GM18909 (cell line): Measurements from ENCODE around the gene ZFP36L1.

Experiments
- ATAC-seq: cut with Tn5 transposase; IDR thresholded peaks from one replicate; pipeline ENCODE4 v1.9.1; 2021; ENCODE audit warnings: mild to moderate bottlenecking; ENCODE audit not compliant: unreplicated experiment, poor library complexity

Gene ZFP36L1, protein sequence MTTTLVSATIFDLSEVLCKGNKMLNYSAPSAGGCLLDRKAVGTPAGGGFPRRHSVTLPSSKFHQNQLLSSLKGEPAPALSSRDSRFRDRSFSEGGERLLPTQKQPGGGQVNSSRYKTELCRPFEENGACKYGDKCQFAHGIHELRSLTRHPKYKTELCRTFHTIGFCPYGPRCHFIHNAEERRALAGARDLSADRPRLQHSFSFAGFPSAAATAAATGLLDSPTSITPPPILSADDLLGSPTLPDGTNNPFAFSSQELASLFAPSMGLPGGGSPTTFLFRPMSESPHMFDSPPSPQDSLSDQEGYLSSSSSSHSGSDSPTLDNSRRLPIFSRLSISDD

DNA sequence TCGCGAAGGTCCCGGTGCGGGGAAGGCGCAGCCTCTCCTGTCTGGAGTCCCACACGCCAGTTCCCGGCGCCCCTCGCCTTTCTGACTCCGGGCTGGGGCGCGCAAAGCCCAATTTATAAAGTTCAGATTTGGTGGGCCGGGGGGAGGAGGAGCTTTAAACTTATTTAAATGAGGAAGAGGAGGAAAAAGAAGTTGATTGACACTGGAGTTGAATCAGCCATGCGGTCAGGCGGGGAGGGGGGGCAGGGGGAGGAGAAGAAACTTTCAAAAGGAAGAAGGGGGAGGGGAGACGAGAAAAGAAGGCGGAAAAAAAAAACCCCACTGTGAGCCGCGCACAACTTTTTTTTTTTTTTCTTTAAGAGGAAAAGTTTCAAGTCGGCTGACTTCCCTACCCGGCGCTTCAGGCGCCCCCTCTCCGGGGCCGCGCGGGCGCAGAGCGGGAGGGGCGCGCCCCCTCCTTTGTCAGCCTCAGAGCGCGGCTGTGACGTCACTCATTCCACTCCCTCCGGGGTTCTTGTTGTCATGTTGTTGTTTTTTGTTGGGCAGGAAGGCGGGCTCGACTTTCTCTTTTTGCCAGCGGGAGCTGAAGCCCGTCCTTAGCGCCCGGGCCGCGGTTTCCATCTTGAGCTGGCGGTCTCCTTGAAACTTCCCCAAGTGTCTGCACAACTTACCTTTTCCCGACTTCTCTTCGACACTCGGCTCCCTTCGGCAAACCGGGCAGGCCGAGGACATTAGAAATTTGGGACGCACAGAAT is at the start of gene ZFP36L1:
TSS of gene ZFP36L1 (minus strand) at position 89 of the 755 bp plus-strand sequence. CDS start 129 bp downstream, outside the sequence.
- ATAC-seq: peak; percentile 38

DNA sequence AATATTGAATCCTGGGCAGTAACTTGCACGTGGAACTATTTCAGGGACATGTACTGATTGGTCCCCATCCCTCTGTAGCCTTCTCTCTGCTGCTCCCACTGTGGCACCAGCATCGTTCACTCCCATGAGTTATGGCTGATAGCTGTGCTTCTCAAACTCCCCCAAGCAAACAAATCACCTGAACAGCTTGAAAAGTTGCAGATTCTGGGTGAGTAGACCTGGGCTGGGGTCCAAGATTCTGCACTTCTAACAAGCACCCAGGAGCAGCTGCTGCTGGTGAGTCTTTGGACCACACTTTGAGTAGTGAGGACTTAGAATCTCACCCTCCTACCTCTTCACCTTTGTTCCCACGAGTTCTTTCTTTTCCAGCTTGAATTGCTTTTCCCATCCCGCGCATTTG is 49.4 kb upstream of the ZFP36L1 start:
- ATAC-seq: no peak

DNA sequence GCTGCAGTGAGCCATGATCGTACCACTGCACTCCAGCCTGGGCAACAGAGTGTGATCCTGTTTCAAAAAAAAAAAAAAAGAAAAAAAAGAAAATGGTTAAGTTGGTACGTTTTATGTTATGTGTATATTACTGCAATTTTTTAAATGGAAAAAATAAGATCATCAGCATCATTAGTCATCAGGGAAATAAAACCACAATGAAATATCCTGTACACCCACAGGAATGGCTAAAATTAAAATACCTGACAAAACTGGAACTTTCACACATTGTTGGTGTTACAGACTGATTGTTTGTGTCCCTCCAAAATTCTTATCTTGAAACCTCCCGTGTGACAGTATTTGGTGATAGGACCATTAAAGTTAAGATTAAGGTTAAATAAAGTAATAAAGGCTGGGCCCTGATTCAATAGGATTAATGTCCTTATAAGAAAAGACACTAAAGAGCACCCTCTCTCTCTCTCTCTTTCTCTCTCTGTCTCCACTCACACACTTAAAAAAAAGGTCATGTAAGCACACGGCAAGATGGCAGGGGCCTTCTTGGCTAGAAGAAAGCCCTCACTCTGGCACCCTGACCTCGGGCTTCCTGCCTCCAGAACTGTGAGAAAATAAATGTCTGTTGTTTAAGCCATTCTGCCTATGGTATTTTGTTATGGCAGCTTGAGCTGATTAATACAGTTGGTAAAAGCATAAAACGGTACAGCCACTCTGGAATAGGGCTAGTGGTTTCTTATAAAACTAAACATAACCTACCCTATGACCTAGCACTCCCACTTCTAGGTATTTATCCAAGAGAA is 48.3 kb upstream of the ZFP36L1 start:
- ATAC-seq: no peak

DNA sequence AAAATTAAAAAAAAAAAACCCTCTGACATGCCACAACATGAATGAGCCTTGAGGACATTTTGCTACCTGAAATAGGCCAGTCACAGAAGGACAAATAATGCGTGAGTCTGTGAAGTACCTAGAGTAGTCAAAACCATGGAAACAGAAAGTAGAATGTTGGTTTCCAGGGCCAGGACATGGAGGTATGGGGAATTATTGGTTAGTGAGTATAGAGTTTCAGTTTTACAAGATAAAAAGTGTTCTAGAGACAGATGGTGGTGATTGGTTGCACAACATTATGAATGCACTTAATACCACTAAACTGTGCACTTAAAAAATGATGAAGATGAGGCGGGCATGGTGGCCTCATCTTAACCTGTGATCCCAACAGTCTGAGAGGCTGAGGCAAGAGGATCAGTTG is 47.6 kb upstream of the ZFP36L1 start:
- peak; percentile 50 for ATAC-seq

DNA sequence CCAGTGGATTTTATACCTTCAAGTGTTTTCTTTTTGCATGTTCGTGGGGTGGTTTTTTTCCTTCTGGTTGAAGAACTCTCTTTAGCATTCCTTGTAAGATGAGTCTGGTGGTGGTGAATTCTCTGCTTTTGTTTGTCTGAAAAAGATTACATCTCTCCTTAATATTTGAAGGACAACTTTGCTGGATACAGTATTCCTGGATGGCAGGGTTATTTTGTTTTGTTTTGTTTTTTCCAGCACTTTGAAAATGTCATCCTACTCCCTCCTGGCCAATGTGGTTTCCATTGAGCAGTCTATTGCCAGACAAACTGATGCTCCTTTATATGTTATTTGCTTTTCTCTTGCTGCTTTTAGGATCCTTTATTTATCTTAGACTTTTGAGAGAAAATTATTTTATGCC is 43.2 kb upstream of the ZFP36L1 start:
- ATAC-seq: no peak

DNA sequence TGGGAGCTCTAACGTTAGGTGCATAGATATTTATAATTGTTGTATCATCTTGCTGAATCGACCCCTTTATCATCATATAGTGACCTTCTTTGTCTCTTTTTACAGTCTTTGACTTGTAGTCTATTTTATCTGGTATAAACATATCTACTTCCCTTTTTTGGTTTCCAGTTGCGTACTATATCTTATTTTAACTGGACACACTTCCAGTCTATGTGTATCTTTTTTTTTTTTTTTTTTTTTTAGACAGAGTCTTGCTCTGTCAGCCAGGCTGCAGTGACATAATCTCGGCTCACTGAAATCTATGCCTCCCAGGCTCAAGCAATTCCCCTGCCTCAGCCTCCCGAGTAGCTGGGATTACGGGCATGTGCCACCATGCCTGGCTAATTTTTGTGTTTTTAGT is 41.9 kb upstream of the ZFP36L1 start:
- no peak for ATAC-seq

DNA sequence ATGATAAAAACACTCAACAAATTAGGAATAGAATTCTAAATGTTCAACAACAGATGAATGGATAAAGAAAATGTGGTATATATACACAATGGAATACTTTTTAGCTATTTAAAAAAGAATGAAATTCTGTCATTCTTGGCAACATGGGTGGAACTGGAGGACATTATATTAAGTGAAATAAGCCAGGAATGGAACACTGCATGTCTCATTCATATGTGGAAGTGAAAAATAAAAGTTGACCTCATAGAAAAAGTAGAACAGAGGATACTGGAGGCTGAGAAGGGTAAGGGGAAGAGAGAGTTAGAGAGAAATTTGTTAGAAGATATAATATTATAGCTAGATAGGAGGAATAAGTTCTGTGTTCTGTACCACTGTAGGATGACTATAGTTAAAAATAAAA is 35.8 kb upstream of the ZFP36L1 start:
- ATAC-seq: no peak

DNA sequence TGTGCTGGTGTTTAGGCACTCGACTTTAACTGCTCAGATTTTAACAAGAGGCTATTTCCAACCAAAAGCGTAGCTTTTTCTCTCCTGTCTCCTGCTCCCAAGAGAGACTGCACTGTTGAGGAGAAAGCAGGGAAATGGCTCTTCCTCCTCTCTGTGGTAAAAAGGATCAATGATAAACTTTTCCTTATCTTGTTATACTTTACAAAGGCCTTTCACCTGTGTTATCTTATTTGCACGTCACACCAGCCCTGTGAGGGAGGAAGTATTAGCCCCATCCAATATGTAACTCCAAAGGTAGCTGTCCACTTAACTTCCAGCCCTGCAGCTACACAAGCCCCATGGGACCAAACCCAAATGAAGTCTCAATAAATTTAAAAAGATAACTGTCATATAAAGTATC is 32.9 kb upstream of the ZFP36L1 start:
- ATAC-seq: no peak

DNA sequence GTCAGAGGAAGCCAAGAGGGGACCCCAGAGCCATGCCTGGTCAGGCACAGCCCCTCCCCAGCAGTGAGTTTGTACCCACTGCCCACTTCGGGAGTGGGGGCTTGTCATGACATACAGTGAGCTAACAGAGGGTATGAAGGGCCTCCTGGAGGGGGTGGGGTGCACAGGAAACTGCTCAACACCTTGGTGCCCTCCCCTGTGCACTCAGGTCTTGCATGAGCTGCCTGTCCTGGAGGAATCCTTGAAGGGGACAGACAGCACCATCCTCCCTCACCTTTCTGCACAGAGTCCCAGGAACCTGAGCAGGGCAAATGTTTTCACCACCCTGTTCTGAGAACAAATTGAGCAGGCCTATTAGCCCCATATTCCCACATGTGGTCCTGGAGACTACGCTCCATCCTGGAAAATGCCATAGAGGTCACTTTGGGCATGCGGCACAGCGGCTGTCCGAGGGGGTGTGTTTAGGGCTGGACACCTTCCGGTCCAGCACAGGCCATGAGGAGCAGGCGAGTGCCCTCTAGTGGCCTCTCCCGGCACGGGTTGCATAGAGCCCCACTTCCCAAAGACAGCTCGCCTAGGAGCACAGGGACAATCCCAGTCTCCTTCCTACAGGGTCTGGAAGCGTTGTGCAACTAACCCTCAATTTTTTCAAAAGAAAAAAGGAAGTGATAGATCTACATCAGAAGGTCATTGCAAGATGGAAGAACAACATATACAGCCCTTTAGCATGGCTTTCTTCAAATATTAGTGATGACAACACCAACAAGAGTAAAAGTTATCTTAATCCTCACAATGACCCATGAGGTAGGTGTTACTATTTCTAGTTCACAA is 31.9 kb upstream of the ZFP36L1 start:
- no peak for ATAC-seq

DNA sequence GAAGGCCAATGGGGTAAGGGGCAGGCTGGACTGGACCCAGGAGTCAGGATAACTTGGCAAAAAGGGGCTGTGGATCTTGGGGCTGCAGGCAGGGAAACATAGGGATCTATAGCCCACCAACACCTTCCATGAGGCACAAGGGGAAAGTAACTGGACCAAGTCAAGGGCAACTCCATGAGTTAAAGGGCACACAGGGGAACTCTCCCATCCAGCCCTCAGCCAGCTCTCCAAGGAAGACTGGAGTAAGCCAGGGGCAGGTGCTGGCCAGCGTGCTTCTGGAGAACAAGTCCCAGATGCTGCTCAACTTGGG is 31.3 kb upstream of the ZFP36L1 start:
- no peak for ATAC-seq

DNA sequence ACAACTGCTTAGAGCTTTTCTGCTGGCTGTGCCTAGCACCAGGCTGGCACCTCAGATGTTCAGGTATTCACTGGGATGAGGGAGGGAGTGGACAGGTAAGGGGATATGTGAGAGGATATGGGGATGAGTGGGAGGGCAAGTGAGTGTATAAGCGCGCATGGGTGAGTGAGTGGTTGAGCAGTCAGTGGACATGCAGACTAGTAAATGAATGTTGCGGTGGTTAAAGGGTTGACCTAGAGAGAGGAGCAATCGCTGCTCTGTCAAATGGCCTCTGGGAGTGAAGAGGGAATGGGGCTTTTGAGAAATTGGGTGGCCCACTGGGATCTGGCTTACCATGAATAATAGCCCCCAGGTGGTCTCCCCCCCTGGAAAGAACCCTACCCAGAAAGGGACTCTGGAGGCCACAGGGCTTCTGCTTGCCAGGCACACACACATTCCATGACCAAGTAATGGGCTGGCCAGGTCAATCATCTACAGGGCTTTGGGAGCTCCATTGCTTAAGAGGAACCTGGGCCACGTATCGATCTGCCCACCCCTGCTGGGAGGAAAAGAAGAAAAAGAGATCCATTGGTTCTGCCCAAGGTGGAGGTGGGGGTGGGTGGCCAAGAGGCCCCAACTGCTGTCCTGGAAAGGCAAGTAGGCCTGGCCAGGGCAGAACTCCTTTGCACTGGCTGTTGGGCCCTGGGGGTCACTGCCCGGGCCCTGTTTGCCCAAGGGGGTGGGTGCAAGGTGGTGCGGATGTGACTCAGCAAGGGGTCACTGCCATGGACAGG is 30.8 kb upstream of the ZFP36L1 start:
- no peak for ATAC-seq

DNA sequence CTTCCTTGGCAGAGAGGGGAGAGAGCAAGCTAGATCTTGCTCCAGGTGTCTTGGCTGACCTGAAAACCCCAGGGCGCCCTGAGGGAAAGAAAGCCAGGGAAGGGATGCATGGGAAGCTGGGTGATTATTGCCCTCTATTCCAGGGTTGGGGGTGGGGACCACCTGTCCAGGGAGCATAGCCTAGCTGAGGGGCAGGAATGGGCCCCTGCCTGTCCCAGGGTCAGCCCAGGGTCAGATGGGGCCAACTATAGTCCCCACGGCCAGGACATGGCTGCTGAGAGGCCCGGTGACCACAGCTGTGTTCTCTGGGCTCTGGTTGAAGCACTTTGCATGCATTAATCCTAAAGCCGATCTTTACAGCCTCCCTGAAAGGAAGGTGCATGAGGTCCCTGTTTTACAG is 30.1 kb upstream of the ZFP36L1 start:
- ATAC-seq: no peak

DNA sequence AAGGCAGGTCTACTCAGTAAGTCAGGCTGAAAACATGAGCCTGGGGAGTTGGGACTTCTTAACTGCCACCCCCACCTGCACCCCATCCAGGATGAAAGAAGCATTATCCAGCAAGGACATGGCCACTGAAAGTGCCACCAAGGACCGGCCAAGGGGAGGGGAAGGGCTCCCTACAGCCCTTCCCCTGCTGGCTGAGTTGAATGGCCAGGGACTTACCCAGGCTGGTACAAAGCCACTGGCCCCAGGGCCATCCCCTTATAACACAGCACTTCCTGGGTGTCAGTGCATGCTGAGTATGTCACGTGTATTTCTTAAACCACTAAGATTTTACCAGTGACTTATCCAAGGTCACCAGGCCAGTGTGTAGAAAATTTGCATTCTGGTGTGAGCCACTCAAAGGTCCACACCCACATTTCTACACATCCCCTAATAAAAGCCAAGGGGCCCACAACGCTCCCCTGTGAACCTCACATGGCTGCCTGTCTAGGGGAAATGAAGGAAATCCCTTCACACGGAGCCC is 29.3 kb upstream of the ZFP36L1 start:
- peak; percentile 73 for ATAC-seq

DNA sequence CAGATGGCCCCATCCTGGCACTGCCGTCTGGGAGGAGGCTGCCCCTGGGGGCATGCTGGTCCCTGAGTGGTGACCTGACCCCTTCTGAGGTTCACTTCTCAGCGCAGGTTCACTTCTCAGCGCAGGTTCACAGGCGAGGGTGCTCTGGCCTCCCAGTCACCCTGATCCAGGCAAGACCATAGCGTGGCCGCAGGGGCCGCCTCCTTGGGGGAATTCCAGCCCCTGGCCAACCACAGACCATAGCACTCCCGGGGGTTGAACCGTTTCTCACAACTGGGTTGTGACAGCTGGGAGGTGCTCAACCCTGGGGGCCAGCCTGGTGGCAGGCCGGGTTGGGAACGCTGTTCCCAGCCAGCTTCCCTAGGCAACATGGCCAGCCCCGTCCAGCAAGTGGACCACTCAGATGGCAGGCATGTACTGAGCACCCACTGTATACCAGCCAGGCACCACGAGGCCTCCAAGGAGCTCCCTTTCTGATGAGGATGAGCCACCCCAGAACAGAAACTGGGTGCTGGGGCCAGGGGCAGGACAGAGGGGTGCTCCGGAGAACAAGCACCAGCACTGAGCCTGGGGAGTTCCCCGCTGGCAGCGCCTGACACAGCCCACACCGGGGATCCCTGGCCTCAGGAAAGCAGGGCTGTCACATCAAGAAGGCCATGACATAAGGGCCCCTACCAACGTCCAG is 28.3 kb upstream of the ZFP36L1 start:
- no peak for ATAC-seq

DNA sequence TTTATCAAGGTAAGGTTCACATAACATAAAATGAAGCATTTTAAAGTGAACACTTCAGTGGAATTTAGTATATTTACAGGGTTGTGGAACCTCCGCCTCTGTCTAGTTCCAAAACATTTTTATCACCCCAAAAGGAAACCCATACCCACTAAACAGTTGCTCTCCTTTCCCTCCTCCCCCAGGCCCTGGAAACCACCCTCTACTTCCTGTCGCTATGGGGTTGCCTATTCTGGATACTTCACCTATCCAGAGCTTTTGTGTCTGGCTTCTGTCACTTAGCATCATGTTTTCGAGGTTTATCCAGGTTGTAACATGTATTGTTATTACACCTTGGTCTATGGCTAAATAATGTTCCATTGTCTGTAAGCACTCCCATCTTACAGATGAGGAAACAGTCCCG is 27.7 kb upstream of the ZFP36L1 start:
- no peak for ATAC-seq

DNA sequence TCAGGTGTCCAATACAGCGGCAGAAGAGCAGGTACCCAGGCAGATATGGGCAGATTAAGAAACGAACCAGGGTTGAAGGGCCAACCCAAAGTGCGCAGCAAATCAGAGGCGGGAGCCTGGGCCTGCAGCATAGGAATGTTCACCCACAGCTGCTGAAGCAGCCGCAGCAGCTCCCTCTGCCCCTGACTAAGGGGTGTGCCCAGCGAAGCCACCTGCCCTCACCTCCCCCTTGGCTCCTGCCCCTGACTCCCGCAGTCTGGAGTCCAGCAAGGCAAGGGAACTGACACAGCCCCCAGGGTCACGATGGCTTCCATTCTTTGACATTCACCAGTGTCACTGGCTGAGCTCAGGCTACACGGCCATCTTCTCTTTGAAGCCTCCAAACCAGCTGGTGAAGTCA is 27.3 kb upstream of the ZFP36L1 start:
- no peak for ATAC-seq

DNA sequence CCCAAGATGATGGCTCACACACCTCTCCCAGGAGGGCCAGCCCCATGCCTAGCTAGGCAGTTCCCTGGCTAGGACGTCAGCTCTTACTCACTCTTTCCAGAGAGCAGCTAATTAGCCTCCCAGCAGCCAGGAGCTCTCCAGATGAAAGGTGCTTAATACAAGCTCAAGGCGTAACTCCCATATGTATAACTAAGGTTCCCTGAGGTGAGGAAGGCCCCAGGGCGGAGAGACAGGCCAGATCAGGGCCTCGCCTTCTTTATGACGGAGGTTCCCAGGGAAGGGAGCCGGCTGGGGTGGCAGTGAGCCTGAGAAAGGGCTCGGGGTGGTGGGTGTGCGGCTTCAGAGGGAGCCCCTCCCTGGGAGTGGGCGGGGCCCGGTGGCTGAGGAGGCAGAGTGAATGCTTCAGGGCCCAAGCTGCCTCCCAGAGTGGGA is 26.4 kb upstream of the ZFP36L1 start:
- ATAC-seq: no peak

DNA sequence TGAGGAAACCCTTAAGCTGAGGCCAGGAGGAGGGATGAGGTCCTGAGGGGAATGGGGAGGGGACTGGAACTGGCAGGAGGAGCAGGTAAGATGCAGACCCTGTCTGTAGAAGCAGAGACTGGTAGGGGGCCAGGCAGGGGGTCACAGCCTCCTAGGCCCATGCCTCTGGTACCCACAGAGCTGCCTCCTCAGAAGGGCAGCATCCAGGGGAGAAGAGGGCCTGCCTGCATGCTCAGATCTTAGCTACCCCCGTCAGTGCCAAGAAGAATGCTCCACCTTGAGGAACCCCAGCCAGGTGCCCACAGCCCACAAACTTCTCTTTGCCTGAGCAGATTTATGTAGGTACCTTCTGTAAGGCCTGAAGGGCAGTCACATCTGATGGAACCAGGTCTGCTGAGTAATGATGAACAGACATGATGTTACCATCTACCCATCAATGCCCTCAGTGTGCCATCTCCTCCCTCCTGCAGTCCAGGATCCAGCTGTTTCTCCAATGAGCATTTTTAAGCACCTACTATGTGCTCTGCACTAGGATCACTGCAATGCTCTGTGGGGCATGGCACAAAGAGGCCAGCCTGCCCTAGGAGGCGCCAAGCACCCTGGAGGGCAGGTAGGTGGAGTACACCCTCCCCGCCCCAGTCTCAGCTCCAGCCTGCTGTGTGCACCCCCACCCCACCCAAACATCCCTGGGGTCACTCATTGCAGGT is 24.8 kb upstream of the ZFP36L1 start:
- ATAC-seq: no peak
